Activated CD4-positive, alpha-beta memory T cell treated with anti-CD3 and anti-CD28 coated beads for 36 hours (primary cell): ENCODE data around the gene NINJ1. TPM values are rescaled to one million over a fixed set of nuclear protein-coding genes. Genes with fewer than 3 reads are reported as not detected.
"Not testable (repeated sequence)": the region's sequence is repeated elsewhere in the genome, so short reads cannot be mapped to it uniquely, and the experiment has no call there.

Experiments used
- CTCF ChIA-PET: fragments of 350-600 bp; sonication (Branson Sonifier 250); formaldehyde crosslinking; loops from one replicate; lab custom pipeline; 2021; ENCODE audit warnings: antibody characterized with exemption, inconsistent platforms; lab: Charles Lee
- POLR2A ChIA-PET: fragments of 350-600 bp; sonication (Branson Sonifier 250); formaldehyde crosslinking; loops from one replicate; lab custom pipeline; 2021; ENCODE audit warnings: antibody characterized with exemption; lab: Charles Lee
- DNase-seq: peaks from one replicate; pipeline ENCODE4 v3.0.0-alpha.2; 2020
- H3K27ac Mint-ChIP-seq: one replicate; pipeline ENCODE4 v1.8.0; 2021; ENCODE audit warnings: mixed read lengths
- H3K27me3 Mint-ChIP-seq: one replicate; pipeline ENCODE4 v1.8.0; 2021; ENCODE audit warnings: mixed read lengths
- H3K36me3 Mint-ChIP-seq: one replicate; pipeline ENCODE4 v1.8.0; 2021; ENCODE audit warnings: mixed read lengths
- H3K4me1 Mint-ChIP-seq: one replicate; pipeline ENCODE4 v1.8.0; 2021; ENCODE audit warnings: low read depth, mixed read lengths
- H3K4me3 Mint-ChIP-seq: one replicate; pipeline ENCODE4 v1.8.0; 2021; ENCODE audit warnings: mild to moderate bottlenecking, mixed read lengths
- H3K9me3 Mint-ChIP-seq: one replicate; pipeline ENCODE4 v1.8.0; 2021; ENCODE audit warnings: mixed read lengths
- intact Hi-C: fragments of 100-400 bp; cut with micrococcal nuclease; formaldehyde crosslinking; loops from one replicate; pipeline ENCODE4 v1.15.1; 2023
- total RNA-seq, 2 experiments: library from RNA; stranded (reverse); gene quantifications; one replicate each; pipeline ENCODE4 v1.2.3, GENCODE V29; 2021

Gene NINJ1
- total RNA-seq, 2 experiments from 2014 or later = 77.9 to 82.0 TPM

GRCh38 chr9:93107825-93108161 lies 26.3 kb downstream of the NINJ1 start:
- peaks cover 60% of the 10 kb centered on the region for H3K4me1 Mint-ChIP-seq
- no peak overlapping the region for H3K4me3 Mint-ChIP-seq
- H3K27me3 Mint-ChIP-seq = no peaks in the 10 kb centered on the region
- peaks cover 14% of the 10 kb centered on the region for H3K9me3 Mint-ChIP-seq
- POLR2A ChIA-PET = interaction anchor here (0.7 to 1.4 kb wide), 3 partner anchors 13 to 87 kb away, joined by 3 to 6 read pairs (median 3); partner anchors contain the start of gene NINJ1
- no peak for DNase-seq
- CTCF ChIA-PET = interaction anchor here (1.1 to 6.7 kb wide), 11 partner anchors 11 to 459 kb away, joined by 3 to 80 read pairs (median 11); partner anchors contain the start of gene CARD19
- intact Hi-C loops = loop anchor here (1.0 to 2.0 kb wide), 3 partner anchors 41 to 105 kb away; no protein-coding TSS in a partner anchor
- peaks cover 30% of the 10 kb centered on the region for H3K36me3 Mint-ChIP-seq
- peak overlapping the region; percentile 77 for H3K27ac Mint-ChIP-seq

GRCh38 chr9:93107151-93107824 lies 26.8 kb downstream of the NINJ1 start:
- DNase-seq = no peak

GRCh38 chr9:93105620-93106019 lies 28.4 kb downstream of the NINJ1 start:
- H3K4me1 Mint-ChIP-seq = peaks cover 71% of the 10 kb centered on the region
- H3K36me3 Mint-ChIP-seq = peaks cover 32% of the 10 kb centered on the region
- H3K9me3 Mint-ChIP-seq = peaks cover 14% of the 10 kb centered on the region
- H3K27ac Mint-ChIP-seq = peak overlapping the region; percentile 23
- ChIA-PET POLR2A (no interaction called here), CTCF (interaction anchor here (0.6 to 6.7 kb wide), 4 partner anchors 13 to 215 kb away, joined by 3 to 80 read pairs (median 6); no protein-coding TSS in a partner anchor)
- H3K27me3 Mint-ChIP-seq = no peaks in the 10 kb centered on the region
- no peak for DNase-seq
- intact Hi-C loops = no loop called here
- no peak overlapping the region for H3K4me3 Mint-ChIP-seq

More at GRCh38 chr9:93107151-93107824, 26.8 kb downstream of the NINJ1 start:
- intact Hi-C loops = no loop called here
- peaks cover 65% of the 10 kb centered on the region for H3K4me1 Mint-ChIP-seq
- POLR2A ChIA-PET = interaction anchor here (0.6 to 1.3 kb wide), 4 partner anchors 10 to 271 kb away, joined by 3 to 5 read pairs (median 3); no protein-coding TSS in a partner anchor
- H3K4me3 Mint-ChIP-seq = no peak overlapping the region
- CTCF ChIA-PET = interaction anchor here (1.1 to 6.7 kb wide), 9 partner anchors 10 to 459 kb away, joined by 3 to 80 read pairs (median 11); partner anchors contain the start of gene CARD19
- H3K9me3 Mint-ChIP-seq = peaks cover 14% of the 10 kb centered on the region
- H3K36me3 Mint-ChIP-seq = peaks cover 31% of the 10 kb centered on the region
- H3K27me3 Mint-ChIP-seq = no peaks in the 10 kb centered on the region
- peak overlapping the region; percentile 77 for H3K27ac Mint-ChIP-seq

- DNase-seq, H3K27me3 Mint-ChIP-seq, H3K27ac Mint-ChIP-seq, intact Hi-C loops, H3K4me3 Mint-ChIP-seq: not testable (repeated sequence)
- peaks cover 28% of the 10 kb centered on the region for H3K36me3 Mint-ChIP-seq
- ChIA-PET CTCF (interaction anchor here (0.6 to 0.7 kb wide), 2 partner anchors 37 to 574 kb away, joined by 3 read pairs; no protein-coding TSS in a partner anchor), POLR2A (interaction anchor here (0.6 kb wide), 1 partner anchor 139 kb away, joined by 3 read pairs; no protein-coding TSS in a partner anchor)
- H3K9me3 Mint-ChIP-seq = peaks cover 14% of the 10 kb centered on the region
- H3K4me1 Mint-ChIP-seq = peaks cover 72% of the 10 kb centered on the region
These were observed 33.0 kb downstream of the NINJ1 start for GRCh38 chr9:93101086-93101485.

DNA sequence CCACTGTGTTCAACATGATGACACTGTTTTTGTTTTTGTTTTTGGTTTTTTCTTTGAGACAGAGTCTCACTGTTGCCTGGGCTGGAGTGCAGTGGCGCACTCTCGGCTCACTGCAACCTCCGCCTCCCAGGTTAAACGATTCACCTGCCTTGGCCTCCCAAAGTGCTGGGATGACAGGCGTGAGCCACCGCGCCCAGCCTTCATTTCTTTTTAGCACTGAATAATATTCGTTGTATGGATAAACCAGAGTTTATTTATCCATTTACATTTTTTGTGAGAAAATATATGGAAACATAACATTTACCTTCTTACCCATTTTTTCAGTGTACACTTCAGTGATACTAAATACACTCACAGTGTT lies 33.8 kb downstream of the NINJ1 start:
- no peaks in the 10 kb centered on the region for H3K27me3 Mint-ChIP-seq
- CTCF ChIA-PET = no interaction called here
- H3K9me3 Mint-ChIP-seq = peaks cover 14% of the 10 kb centered on the region
- intact Hi-C loops = no loop called here
- no peak overlapping the region for H3K4me3 Mint-ChIP-seq
- H3K36me3 Mint-ChIP-seq = peaks cover 28% of the 10 kb centered on the region
- H3K27ac Mint-ChIP-seq = no peak overlapping the region
- DNase-seq = no peak
- POLR2A ChIA-PET = no interaction called here
- H3K4me1 Mint-ChIP-seq = peaks cover 64% of the 10 kb centered on the region

- peaks cover 23% of the 10 kb centered on the region for H3K36me3 Mint-ChIP-seq
- H3K9me3 Mint-ChIP-seq = peaks cover 12% of the 10 kb centered on the region
- H3K4me3 Mint-ChIP-seq = peak overlapping the region; percentile 88
- H3K27me3 Mint-ChIP-seq = no peaks in the 10 kb centered on the region
- intact Hi-C loops = loop anchor here (5.0 to 10.0 kb wide), 5 partner anchors 132 to 468 kb away; partner anchors contain the start of genes BICD2, FAM120A, FAM120AOS and ZNF484
- POLR2A ChIA-PET = no interaction called here
- peaks cover 61% of the 10 kb centered on the region for H3K4me1 Mint-ChIP-seq
- CTCF ChIA-PET = interaction anchor here (2.4 to 5.6 kb wide), 2 partner anchors 9 to 97 kb away, joined by 6 to 39 read pairs; no protein-coding TSS in a partner anchor
- no peak for DNase-seq
- peak overlapping the region; percentile 35 for H3K27ac Mint-ChIP-seq
These were observed 34.3 kb downstream of the NINJ1 start for GRCh38 chr9:93099551-93100275.

DNA sequence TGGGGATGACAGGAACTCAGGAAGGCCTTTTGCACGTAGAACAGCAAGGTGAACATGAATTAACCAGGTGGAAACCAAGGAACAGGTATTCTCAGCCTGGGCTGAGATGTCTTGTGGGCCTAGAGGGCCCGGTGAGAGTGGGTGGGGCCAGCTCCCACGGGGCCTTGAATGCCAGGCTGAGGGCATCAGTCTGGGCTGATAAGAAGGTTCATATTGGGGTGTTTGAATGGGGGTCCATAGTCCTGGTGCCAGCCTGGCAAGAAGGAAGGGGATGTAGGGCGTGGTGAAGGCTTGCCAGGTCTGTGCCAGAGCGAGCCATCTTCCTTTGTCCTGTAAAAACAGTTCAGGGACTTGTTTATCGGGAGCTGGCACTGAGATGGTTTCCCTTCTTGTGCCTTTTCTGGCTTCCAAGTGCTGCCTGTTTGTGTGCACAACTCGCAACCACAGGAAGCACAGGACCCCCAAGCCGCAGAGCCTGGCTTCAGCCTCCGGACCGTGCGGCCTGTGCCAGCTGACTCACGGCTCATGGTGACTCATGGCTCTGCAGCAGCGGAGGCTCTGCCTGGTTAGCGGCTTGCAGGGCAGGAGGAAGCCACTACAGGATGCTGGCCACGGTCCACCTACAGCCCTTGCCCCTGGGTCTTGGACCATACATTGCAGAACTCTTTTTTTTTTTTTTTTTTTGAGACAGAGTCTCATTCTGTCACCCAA lies 35.7 kb downstream of the NINJ1 start:
- DNase-seq = peak; percentile 84
- intact Hi-C loops = loop anchor here (5.0 to 10.0 kb wide), 5 partner anchors 131 to 469 kb away; partner anchors contain the start of genes BICD2, FAM120A, FAM120AOS and ZNF484
- Mint-ChIP-seq H3K27me3 (no peaks in the 10 kb centered on the region), H3K27ac (peak overlapping the region; percentile 86), H3K4me3 (peak overlapping the region; percentile 88), H3K4me1 (peaks cover 64% of the 10 kb centered on the region), H3K9me3 (peaks cover under 1% of the 10 kb centered on the region), H3K36me3 (peaks cover 11% of the 10 kb centered on the region)
- CTCF ChIA-PET = interaction anchor here (0.8 to 5.6 kb wide), 4 partner anchors 10 to 141 kb away, joined by 3 to 39 read pairs (median 8); no protein-coding TSS in a partner anchor
- POLR2A ChIA-PET = interaction anchor here (0.5 to 1.8 kb wide), 2 partner anchors 8 to 118 kb away, joined by 4 to 5 read pairs; no protein-coding TSS in a partner anchor

- Mint-ChIP-seq H3K4me1 (peaks cover 66% of the 10 kb centered on the region), H3K4me3 (peak overlapping the region; percentile 88), H3K27ac (peak overlapping the region; percentile 86), H3K36me3 (peaks cover 10% of the 10 kb centered on the region), H3K27me3 (no peaks in the 10 kb centered on the region), H3K9me3 (peaks cover 2% of the 10 kb centered on the region)
- CTCF ChIA-PET = interaction anchor here (1.9 to 5.6 kb wide), 3 partner anchors 11 to 141 kb away, joined by 6 to 39 read pairs (median 10); no protein-coding TSS in a partner anchor
- DNase-seq = no peak
- intact Hi-C loops = loop anchor here (2.0 to 10.0 kb wide), 7 partner anchors 37 to 470 kb away; partner anchors contain the start of genes BICD2, FAM120A, FAM120AOS and NINJ1
- POLR2A ChIA-PET = interaction anchor here (0.8 to 1.8 kb wide), 3 partner anchors 9 to 132 kb away, joined by 3 to 6 read pairs (median 5); no protein-coding TSS in a partner anchor
These were observed 36.4 kb downstream of the NINJ1 start for GRCh38 chr9:93097511-93098201.

GRCh38 chr9:93096811-93097382 lies 37.2 kb downstream of the NINJ1 start:
- POLR2A ChIA-PET = interaction anchor here (0.8 to 1.8 kb wide), 3 partner anchors 10 to 131 kb away, joined by 3 to 6 read pairs (median 5); no protein-coding TSS in a partner anchor
- Mint-ChIP-seq H3K36me3 (peaks cover 14% of the 10 kb centered on the region), H3K27me3 (no peaks in the 10 kb centered on the region), H3K27ac (peak overlapping the region; percentile 79), H3K4me1 (peaks cover 67% of the 10 kb centered on the region), H3K4me3 (peak overlapping the region; percentile 88), H3K9me3 (peaks cover 10% of the 10 kb centered on the region)
- CTCF ChIA-PET = interaction anchor here (1.1 to 5.6 kb wide), 3 partner anchors 12 to 142 kb away, joined by 3 to 39 read pairs (median 10); no protein-coding TSS in a partner anchor
- intact Hi-C loops = loop anchor here (2.0 to 10.0 kb wide), 7 partner anchors 38 to 470 kb away; partner anchors contain the start of genes BICD2, FAM120A, FAM120AOS and NINJ1
- no peak for DNase-seq
